HFFc6 (cell line): ENCODE data around the gene TGIF1. TPM values are rescaled to one million over a fixed set of nuclear protein-coding genes. Genes with fewer than 3 reads are reported as not detected.

Experiments
- DNase-seq: peaks from one replicate; pipeline ENCODE4 v3.0.0-alpha.2; 2018
- H3K27ac Mint-ChIP-seq: 2 replicates; pipeline ENCODE4 v1.8.0; 2020; ENCODE audit warnings: mild to moderate bottlenecking, mixed read lengths
- H3K27me3 Mint-ChIP-seq: 2 replicates; pipeline ENCODE4 v1.8.0; 2021; ENCODE audit warnings: mild to moderate bottlenecking, moderate library complexity, mixed read lengths; ENCODE audit not compliant: insufficient read depth
- H3K36me3 Mint-ChIP-seq: 2 replicates; pipeline ENCODE4 v1.8.0; 2021; ENCODE audit warnings: low read depth, mixed read lengths
- H3K4me1 Mint-ChIP-seq: 2 replicates; pipeline ENCODE4 v1.8.0; 2020; ENCODE audit warnings: low read depth, mixed read lengths
- H3K4me3 Mint-ChIP-seq: 2 replicates; pipeline ENCODE4 v1.8.0; 2020; ENCODE audit warnings: mild to moderate bottlenecking, moderate library complexity, mixed read lengths
- H3K9me3 Mint-ChIP-seq: 2 replicates; pipeline ENCODE4 v1.8.0; 2020; ENCODE audit warnings: mild to moderate bottlenecking, mixed read lengths
- total RNA-seq, 6 experiments: library from RNA; stranded (reverse); fragmentation: NEBNext Ultra II Directional; extraction: Animal tissue kit (Norgen Biotek cat#: 25700); gene quantifications; 2 replicates in 1 of 6; 3 replicates in 5 of 6; pipeline ENCODE4 v1.2.3, GENCODE V29; 2021
- TF ChIP-seq, protein P1 (sequence below): fragments of 200-600 bp; sonication (generic); IDR thresholded peaks from 2 replicates; pipeline ENCODE4 v1.5.0; 2021; ENCODE audit warnings: antibody characterized with exemption, mild to moderate bottlenecking

The TGIF1 gene
- total RNA-seq, 6 experiments from 2014 or later: 41.3 to 59.9 (median 55.8) TPM

GRCh38 chr18:3482258-3482657 lies 32.3 kb downstream of the TGIF1 start:
- no peaks in the 10 kb centered on the region for H3K36me3 Mint-ChIP-seq
- H3K27ac Mint-ChIP-seq: no peak overlapping the region
- peaks cover 5% of the 10 kb centered on the region for H3K27me3 Mint-ChIP-seq
- no peak for DNase-seq
- H3K9me3 Mint-ChIP-seq: no peaks in the 10 kb centered on the region
- H3K4me3 Mint-ChIP-seq: no peak overlapping the region
- no peaks in the 10 kb centered on the region for H3K4me1 Mint-ChIP-seq
- TF ChIP-seq, protein P1, sequence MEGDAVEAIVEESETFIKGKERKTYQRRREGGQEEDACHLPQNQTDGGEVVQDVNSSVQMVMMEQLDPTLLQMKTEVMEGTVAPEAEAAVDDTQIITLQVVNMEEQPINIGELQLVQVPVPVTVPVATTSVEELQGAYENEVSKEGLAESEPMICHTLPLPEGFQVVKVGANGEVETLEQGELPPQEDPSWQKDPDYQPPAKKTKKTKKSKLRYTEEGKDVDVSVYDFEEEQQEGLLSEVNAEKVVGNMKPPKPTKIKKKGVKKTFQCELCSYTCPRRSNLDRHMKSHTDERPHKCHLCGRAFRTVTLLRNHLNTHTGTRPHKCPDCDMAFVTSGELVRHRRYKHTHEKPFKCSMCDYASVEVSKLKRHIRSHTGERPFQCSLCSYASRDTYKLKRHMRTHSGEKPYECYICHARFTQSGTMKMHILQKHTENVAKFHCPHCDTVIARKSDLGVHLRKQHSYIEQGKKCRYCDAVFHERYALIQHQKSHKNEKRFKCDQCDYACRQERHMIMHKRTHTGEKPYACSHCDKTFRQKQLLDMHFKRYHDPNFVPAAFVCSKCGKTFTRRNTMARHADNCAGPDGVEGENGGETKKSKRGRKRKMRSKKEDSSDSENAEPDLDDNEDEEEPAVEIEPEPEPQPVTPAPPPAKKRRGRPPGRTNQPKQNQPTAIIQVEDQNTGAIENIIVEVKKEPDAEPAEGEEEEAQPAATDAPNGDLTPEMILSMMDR: no peak

- Mint-ChIP-seq H3K9me3 (no peaks in the 10 kb centered on the region), H3K27ac (no peak overlapping the region), H3K4me3 (no peak overlapping the region), H3K36me3 (no peaks in the 10 kb centered on the region), H3K27me3 (peaks cover 4% of the 10 kb centered on the region), H3K4me1 (peaks cover 5% of the 10 kb centered on the region; the same call in 1 of the 2 replicates)
- TF ChIP-seq, protein P1: no peak
- DNase-seq: no peak
Measured at GRCh38 chr18:3485153-3486149, 35.5 kb downstream of the TGIF1 start.

- Mint-ChIP-seq H3K4me3 (no peak overlapping the region), H3K36me3 (no peaks in the 10 kb centered on the region), H3K9me3 (no peaks in the 10 kb centered on the region), H3K4me1 (peaks cover 5% of the 10 kb centered on the region; the same call in 1 of the 2 replicates), H3K27me3 (peaks cover 4% of the 10 kb centered on the region), H3K27ac (no peak overlapping the region)
- DNase-seq: no peak
- TF ChIP-seq, protein P1: no peak
Measured at GRCh38 chr18:3486512-3486911, 36.5 kb downstream of the TGIF1 start.

DNA sequence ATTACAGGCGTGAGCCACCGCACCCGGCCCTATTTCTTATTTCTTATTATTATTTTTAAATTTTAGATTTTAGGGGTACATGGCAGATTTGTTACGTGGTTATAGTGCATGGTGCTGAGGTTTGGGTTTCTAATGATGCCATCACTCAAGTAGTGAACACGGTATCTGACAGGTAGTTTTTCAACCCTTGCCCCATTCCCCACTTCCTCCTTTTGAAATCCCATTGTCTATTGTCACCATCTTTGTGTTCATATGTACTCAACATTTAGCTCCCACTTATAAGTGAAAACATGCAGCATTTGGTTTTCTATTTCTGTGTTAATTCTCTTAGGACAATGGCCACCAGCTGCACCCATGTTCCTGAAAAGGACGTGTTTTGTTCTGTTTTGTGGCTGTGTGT lies 39.5 kb downstream of the TGIF1 start:
- DNase-seq: no peak
- TF ChIP-seq, protein P1: no peak
- Mint-ChIP-seq H3K4me1 (peaks cover 5% of the 10 kb centered on the region; the same call in 1 of the 2 replicates), H3K4me3 (no peak overlapping the region), H3K27ac (no peak overlapping the region), H3K27me3 (peaks cover 4% of the 10 kb centered on the region; the same call in 1 of the 2 replicates), H3K9me3 (no peaks in the 10 kb centered on the region), H3K36me3 (no peaks in the 10 kb centered on the region)

DNA sequence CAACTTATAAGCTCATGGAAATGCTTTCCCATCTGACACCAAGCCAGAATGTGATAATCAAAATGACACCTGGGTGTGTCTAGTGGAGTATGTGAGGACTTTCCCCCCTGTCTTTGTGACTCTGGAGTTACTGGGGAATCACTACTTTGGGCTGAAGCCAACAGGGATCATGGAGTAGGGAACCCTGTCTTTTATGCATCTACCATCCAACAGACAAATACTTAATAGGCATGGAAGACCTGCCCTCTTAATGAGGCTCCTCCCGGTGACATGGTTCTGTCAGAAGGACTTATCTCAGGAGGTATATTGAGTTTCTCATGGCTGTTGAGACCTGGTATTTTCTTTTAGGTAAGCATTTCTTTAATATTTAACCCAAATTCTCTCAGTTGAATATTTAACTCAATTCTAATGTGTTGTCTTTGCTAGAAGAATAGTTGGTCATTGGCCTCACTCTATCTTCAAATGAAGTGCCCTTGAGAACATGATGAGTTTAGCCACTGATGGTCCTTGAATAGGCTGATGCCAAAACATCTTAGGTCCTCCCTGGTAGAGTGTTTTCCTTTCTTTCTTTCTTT lies 42.1 kb downstream of the TGIF1 start:
- Mint-ChIP-seq H3K27ac (no peak overlapping the region), H3K27me3 (peaks cover 4% of the 10 kb centered on the region; the same call in 1 of the 2 replicates), H3K36me3 (no peaks in the 10 kb centered on the region), H3K9me3 (no peaks in the 10 kb centered on the region), H3K4me1 (peaks cover 5% of the 10 kb centered on the region; the same call in 1 of the 2 replicates), H3K4me3 (no peak overlapping the region)
- no peak for DNase-seq
- TF ChIP-seq, protein P1: no peak
